ENCODE data around the gene TRIO.
A peak's percentile ranks its signal among the peaks of the same experiment; 100 is the strongest.
"Not testable (repeated sequence)": the region's sequence is repeated elsewhere in the genome, so short reads cannot be mapped to it uniquely, and the experiment has no call there.

TRIO gene

GRCh38 chr5:14424011-14424685, 281.0 kb downstream of the TRIO start:
- DNase-seq, result peak; percentile 24

DNA sequence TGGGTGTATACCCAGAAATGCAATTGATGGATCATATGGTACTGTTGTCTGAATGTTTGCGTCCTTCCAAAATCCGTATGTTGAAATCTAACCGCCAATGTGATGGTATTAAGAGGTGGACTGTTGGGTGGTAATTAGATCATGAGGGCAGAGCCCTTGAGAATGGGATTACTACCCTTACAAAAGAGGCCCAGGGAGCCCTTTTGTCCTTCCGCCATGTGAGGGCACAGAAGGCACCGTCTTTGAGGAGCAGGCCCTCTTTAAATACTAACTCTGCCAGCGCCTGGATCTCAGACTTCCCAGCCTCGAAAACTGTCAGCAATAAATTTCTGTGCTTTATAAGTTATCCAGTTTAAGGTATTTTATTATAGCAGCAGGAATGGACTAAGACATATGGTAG, 282.4 kb downstream of the TRIO start:
- no peak for DNase-seq

DNA sequence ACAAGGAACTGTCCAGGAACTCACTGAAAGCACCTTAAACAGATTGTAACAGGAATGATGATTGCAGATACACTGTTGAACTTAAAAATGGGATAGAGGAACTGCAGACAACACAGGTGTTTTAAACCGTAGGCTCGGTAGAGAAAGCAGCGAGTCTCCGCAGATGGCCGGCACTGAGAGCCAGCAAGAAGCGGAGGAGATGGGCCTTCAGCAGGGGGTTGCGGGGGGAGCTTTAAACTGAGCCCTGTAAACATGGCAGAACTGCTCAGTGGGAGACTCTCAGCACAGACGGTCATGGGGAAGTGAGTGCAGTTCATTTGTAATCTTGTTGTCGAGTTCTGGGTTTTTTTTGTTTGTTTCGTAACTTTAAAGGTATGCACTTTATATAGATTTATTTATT, 283.4 kb downstream of the TRIO start:
- no peak for DNase-seq

GRCh38 chr5:14428302-14429081, 285.4 kb downstream of the TRIO start:
- no peak for DNase-seq

- no peak for DNase-seq
Measured at GRCh38 chr5:14429101-14430050, 286.2 kb downstream of the TRIO start.

DNA sequence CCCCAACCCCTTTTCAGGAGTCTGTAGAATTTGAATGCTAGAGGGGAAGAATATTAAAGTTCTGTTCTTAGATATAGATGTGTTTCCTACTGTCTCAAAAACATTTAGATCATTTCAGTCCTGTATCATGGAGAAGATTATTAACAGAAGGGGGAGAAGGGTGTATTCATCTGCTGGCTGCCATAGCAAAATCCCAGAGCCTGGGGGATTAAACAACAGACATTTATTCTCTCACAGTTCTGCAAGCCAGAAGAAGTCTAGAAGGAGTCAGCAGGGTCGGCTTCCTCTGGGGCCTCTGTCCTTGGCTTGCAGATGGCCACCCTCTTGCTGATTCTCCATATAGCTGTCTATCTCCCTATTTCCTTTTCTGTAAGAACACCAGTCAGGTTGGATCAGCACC, 288.4 kb downstream of the TRIO start:
- no peak for DNase-seq

- no peak for DNase-seq
Measured at GRCh38 chr5:14432931-14433589, 289.9 kb downstream of the TRIO start.

GRCh38 chr5:14435481-14435880, 292.3 kb downstream of the TRIO start:
- no peak for DNase-seq

DNA sequence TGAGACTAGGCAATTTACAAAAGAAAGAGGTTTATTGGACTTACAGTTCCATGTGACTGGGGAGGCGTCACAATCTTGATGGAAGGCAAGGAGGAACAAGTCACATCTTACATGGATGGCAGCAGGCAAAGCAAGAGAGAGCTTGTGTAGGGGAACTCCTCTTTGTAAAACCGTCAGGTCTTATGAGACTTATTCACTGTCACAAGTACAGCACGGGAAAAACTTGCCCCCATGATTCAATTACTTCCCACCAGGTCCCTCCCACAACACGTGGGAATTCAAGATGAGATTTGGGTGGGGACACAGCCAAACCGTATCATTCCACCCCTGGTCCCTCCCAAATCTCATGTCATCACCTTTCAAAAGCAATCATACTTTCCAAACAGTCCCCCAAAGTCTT, 293.0 kb downstream of the TRIO start:
- not testable (repeated sequence) for DNase-seq

DNA sequence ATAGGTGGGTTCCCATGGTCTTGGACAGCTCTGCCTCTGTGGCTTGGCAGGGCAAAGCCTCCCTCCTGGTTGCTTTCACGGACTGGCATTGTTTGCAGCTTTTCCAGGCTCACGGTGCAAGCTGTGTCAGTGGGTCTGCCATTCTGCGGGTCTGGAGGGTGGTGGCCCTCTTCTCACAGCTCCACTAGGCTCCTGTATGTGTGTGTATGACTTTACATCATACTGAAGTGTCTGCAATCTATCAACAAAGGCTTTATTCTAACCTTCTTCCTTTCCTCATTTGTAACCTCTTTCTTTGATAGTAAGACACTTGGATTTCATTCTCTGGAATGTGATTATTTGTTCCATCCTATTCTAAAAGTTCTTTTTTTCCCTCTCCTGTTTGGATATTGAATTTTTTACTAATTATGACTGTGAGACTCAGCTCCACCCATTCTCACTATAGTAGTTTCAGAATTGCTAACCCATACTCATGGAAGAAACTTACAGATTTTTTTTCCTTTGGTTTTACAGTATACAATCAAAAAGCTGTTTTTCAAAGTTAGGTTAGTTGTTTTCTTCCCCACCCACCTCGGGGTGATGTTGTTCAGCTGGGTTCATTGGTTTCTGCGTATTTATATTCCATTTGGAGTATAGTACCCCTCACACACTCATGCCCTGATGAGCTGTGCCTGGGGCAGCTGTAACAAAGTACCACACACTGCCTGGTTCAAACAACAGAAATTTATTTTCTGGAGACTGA, 293.8 kb downstream of the TRIO start:
- DNase-seq, result no peak

DNA sequence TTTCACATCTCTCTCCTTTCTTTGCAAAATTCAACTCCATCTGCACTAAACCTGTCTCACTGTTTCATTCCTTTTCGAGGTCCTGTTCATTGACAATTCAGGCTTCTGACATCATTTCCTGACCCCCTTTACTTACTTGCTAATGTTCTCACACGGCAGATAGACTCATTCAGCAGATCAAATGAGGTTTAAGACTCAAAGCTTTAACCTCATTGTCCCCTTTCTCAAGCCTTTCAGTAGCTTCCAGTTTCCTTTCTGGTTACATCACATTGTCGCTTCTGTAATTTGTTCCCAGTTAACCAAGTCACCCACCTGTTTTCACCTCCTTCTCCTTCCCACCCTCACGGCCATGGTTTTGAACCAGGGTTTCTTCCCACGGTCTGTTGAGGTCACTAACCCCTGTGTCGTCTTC, 295.1 kb downstream of the TRIO start:
- DNase-seq, result no peak

- no peak for DNase-seq
Measured at GRCh38 chr5:14439087-14439871, 296.1 kb downstream of the TRIO start.

GRCh38 chr5:14440223-14440581, 297.1 kb downstream of the TRIO start:
- DNase-seq, result no peak

DNA sequence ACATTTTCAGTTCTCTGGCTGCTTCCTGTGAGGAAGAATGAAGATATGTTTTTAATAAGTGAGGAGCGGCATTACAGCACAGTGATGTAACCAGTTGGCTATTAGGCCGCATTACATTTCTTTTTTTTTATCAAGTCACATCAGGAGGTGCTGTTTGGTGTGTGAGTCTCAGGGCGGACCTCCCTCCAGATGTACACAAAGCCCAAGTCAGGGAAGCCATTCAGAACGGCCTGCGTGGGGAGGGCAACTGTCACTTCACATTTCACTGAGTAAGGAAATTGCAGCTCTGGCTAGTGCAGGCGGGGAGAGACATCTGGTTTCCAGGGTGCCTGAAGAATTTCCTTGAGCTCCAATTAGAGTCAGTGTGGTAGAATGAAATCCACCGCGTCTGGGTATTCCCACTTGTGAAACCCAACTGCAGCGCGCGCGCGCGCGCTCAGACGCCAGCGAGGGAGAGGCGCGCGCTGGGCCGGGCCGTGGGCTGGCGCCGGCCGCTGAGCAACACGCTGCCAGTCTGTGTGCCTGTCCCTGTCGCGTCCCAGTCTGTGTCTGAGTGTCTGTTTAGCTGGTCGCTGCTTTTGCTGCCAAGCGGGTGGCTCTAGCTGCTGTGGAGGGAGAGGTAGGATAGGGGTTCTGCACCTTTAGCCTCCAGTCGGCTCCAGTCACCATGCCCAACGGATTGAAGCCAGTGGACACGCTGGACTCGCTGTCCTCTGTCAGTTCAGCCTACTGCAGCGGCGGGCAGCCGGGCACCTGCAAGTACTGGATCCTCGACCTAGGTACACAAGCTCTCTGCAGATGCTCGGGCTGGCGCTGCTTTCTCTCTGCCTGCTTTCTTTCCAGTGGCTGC, 297.7 kb downstream of the TRIO start:
- DNase-seq, result no peak

GRCh38 chr5:14441641-14442040, 298.5 kb downstream of the TRIO start:
- no peak for DNase-seq

DNA sequence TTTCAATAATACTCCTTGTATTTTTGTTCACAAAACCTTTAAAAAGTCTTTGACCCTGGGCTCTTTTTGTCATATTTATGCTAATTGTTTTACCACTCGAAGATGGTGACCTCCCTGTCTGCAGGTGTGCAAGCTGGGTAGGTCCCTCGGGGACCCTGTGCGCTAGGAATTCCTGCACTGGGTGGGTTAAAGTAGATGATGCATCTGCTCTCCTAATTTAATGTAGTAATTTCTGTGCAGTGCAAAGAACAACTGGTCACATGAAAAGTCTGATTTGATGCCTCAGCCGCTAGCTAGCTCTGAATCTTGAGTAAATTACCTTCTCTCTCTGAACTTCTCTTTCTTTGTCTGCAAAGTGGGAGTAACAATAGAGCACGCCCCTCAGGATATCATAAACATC, 299.4 kb downstream of the TRIO start:
- DNase-seq, result no peak

DNA sequence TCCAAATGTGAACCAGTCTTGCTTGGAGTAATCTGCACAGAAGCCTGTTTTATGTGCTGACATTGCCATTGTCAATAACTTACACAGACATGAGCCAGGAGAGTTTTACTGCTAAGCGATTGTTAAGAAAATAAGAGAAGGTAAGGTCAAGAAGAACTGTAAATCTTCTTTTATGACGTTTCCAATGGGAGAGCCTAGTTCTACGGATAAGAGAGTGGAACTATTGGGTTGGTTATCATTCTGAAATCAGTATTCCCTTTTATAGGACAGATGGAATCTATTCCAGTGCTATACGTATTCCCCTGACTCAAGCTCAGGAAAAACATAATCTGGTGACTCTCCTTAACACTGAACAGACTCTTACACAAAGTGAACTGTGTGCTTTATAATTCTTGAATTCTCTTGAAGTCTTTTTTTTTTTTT, 300.5 kb downstream of the TRIO start:
- DNase-seq, result no peak

GRCh38 chr5:14444161-14444560, 301.0 kb downstream of the TRIO start:
- no peak for DNase-seq

GRCh38 chr5:14445013-14445412, 301.9 kb downstream of the TRIO start:
- no peak for DNase-seq

DNA sequence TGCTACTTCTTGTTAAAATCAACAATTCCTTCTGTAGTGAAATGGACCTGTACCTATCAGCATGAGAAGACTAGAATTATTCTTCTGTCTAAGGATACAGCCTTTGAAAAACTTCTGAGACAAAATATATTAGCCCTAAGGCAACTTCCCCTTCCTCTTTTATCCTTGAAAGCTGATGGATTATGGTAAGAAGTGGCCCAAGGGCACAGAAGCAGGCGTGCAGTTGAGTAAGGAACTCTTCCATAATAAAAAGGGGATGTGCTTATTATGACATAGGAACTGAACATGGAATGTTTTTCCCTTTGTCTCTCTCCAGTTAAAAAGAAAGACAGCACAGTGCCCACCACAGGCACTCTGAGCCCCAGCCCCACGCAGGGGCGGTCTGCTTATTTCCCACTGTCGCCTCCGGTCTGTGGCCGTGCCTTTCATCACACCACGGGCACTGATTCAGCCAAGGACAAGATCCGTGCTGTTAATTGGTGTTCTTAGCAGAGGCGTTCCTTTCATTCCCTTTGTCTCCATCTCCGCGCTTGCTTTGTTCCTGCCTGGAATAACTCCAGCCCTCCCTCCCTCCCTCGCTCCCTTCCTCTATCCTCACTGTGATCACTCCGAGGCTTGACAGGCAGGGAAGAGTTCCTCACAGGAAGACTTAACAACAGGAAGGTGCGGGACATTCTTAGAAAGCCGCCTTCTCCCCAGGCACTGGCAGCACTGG, 302.6 kb downstream of the TRIO start:
- DNase-seq, result no peak

Data from activated CD8-positive, alpha-beta memory T cell treated with anti-CD3 and anti-CD28 coated beads, Interleukin-2, amount 50 U/mL, for 4 hours (primary cell).